ENCODE measurements around the gene PLEKHA3. TPM values are rescaled to one million over a fixed set of nuclear protein-coding genes. Genes with fewer than 3 reads are reported as not detected.

PLEKHA3 gene
- total and polyA plus RNA-seq, 8 donors = 1.7 to 36.2 (median 4.8) TPM

- intact Hi-C loops (cut with DNase I; ENCODE audit: low total_unique reads) = no loop called here
- Histone ChIP-seq H3K4me1 (peaks cover 51 to 69% (median 61%) of the 10 kb centered on the region in 4 donors), H3K4me3 (peak overlapping the region; percentile 64 to 94 (median 88)), H3K27me3 (no peaks in the 10 kb centered on the region), H3K36me3 (no peaks in the 10 kb centered on the region), H3K27ac (peak overlapping the region; percentile 92 to 97 (median 95)), H3K9me3 (no peaks in the 10 kb centered on the region)
- DNase-seq = peak in 1 of 2 donors; percentile 17
- 26 to 30% (median 27%) methylated on average over 19 of the region's 19 CpGs for WGBS, 5 donors
- TF ChIP-seq EP300 (IDR thresholded peaks at IDR 0.05) (no peak), POLR2A (IDR thresholded peaks at IDR 0.05) (no peak), POLR2AphosphoS5 (IDR thresholded peaks at IDR 0.05) (no peak), CTCF (IDR thresholded peaks at IDR 0.05) (peak in 1 of 7 experiments; percentile 6)
Observed at GRCh38 chr2:178479758-178480226, 465 bp upstream of the PLEKHA3 start.

GRCh38 chr2:178482437-178482836, 2.2 kb downstream of the PLEKHA3 start:
- Histone ChIP-seq H3K27ac (no peak overlapping the region), H3K4me1 (peaks cover 61 to 71% (median 64%) of the 10 kb centered on the region in 4 donors), H3K36me3 (peaks cover 0 to 16% (median 11%) of the 10 kb centered on the region in 4 donors), H3K27me3 (no peaks in the 10 kb centered on the region), H3K9me3 (no peaks in the 10 kb centered on the region), H3K4me3 (peak overlapping the region in 2 of 4 donors; percentile 64 to 86)
- no peak for DNase-seq
- no peak for TF ChIP-seq POLR2A (IDR thresholded peaks at IDR 0.05)
- no peak for TF ChIP-seq EP300 (IDR thresholded peaks at IDR 0.05)
- TF ChIP-seq CTCF (IDR thresholded peaks at IDR 0.05) = no peak
- no peak for TF ChIP-seq POLR2AphosphoS5 (IDR thresholded peaks at IDR 0.05)
- intact Hi-C loops (cut with DNase I; ENCODE audit: low total_unique reads) = no loop called here
- WGBS, 5 donors = 77 to 85% (median 77%) methylated on average over 4 of the region's 4 CpGs

- intact Hi-C loops (cut with DNase I; ENCODE audit: low total_unique reads) = no loop called here
- TF ChIP-seq EP300 (IDR thresholded peaks at IDR 0.05) (no peak), POLR2AphosphoS5 (IDR thresholded peaks at IDR 0.05) (peak in 1 of 3 donors; percentile 30)
- H3K4me3 ChIP-seq = no peak overlapping the region
- no peaks in the 10 kb centered on the region for H3K9me3 ChIP-seq
- H3K27me3 ChIP-seq = no peaks in the 10 kb centered on the region
- peaks cover 53 to 60% (median 57%) of the 10 kb centered on the region in 4 donors for H3K4me1 ChIP-seq
- H3K36me3 ChIP-seq = peaks cover 0 to 22% (median 17%) of the 10 kb centered on the region in 4 donors
- peak; percentile 64 to 71 for DNase-seq
- 48 to 59% (median 51%) methylated on average over 6 of the region's 6 CpGs for WGBS, 5 donors
- peak overlapping the region in 3 of 5 donors; percentile 10 to 28 (median 13) for H3K27ac ChIP-seq
Observed at GRCh38 chr2:178484245-178485041, 4.2 kb downstream of the PLEKHA3 start.

GRCh38 chr2:178485356-178485755, 5.1 kb downstream of the PLEKHA3 start:
- Histone ChIP-seq H3K27ac (peak overlapping the region in 2 of 5 donors; percentile 13 to 28), H3K9me3 (no peaks in the 10 kb centered on the region), H3K4me3 (no peak overlapping the region), H3K27me3 (no peaks in the 10 kb centered on the region), H3K36me3 (peaks cover under 1 to 31% (median 24%) of the 10 kb centered on the region in 4 donors), H3K4me1 (peaks cover 44 to 56% (median 51%) of the 10 kb centered on the region in 4 donors)
- intact Hi-C loops (cut with DNase I; ENCODE audit: low total_unique reads) = no loop called here
- no peak for DNase-seq
- whole genome bisulfite sequencing, 5 donors = 47 to 64% (median 52%) methylated on average over 3 of the region's 3 CpGs
- TF ChIP-seq POLR2A (IDR thresholded peaks at IDR 0.05) (no peak), EP300 (IDR thresholded peaks at IDR 0.05) (no peak), POLR2AphosphoS5 (IDR thresholded peaks at IDR 0.05) (no peak), CTCF (IDR thresholded peaks at IDR 0.05) (no peak)

All from stomach (tissue), 9 donors.